AG09319 (cell line): ENCODE measurements around the gene AFAP1.

Source experiments
- DNase-seq: peaks from one replicate; pipeline ENCODE4 v3.0.0-alpha.2; 2010; ENCODE audit warnings: low read depth; ENCODE audit errors: extremely low read depth
- TF ChIP-seq, protein P1 (sequence below): IDR thresholded peaks from 2 replicates; pipeline ENCODE4 v1.5.1; 2011; ENCODE audit warnings: low read depth, mild to moderate bottlenecking, inconsistent platforms, low read length, moderate library complexity

Gene AFAP1

GRCh38 chr4:7760228-7760627 lies 179.4 kb downstream of the AFAP1 start:
- DNase-seq: no peak
- TF ChIP-seq, protein P1, sequence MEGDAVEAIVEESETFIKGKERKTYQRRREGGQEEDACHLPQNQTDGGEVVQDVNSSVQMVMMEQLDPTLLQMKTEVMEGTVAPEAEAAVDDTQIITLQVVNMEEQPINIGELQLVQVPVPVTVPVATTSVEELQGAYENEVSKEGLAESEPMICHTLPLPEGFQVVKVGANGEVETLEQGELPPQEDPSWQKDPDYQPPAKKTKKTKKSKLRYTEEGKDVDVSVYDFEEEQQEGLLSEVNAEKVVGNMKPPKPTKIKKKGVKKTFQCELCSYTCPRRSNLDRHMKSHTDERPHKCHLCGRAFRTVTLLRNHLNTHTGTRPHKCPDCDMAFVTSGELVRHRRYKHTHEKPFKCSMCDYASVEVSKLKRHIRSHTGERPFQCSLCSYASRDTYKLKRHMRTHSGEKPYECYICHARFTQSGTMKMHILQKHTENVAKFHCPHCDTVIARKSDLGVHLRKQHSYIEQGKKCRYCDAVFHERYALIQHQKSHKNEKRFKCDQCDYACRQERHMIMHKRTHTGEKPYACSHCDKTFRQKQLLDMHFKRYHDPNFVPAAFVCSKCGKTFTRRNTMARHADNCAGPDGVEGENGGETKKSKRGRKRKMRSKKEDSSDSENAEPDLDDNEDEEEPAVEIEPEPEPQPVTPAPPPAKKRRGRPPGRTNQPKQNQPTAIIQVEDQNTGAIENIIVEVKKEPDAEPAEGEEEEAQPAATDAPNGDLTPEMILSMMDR: no peak

GRCh38 chr4:7759635-7760034 lies 180.0 kb downstream of the AFAP1 start:
- TF ChIP-seq, protein P1: no peak
- DNase-seq: no peak

GRCh38 chr4:7759216-7759615 lies 180.4 kb downstream of the AFAP1 start:
- no peak for DNase-seq
- TF ChIP-seq, protein P1: no peak

DNA sequence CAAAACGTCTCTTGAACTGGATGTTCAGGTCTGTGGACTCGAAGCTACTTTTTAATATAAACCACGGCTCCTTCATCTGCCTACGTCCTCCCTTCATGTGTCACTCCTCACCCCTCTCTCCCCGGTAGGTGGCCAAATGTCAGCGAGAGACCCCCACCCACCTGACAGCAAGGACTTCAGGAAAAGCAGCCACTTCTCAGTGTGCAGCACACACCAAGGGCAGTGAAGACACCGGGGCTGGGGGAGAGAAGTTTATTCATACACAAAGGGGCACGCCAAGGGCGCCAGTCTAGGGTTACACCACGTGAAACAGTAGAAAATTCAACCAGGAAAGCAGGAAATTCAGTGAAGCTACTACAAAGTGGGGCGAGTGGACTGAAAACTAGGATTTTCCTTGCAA lies 181.2 kb downstream of the AFAP1 start:
- TF ChIP-seq, protein P1: no peak

GRCh38 chr4:7757501-7758471 lies 181.9 kb downstream of the AFAP1 start:
- DNase-seq: no peak
- TF ChIP-seq, protein P1: no peak

More for the DNA sequence above, 181.2 kb downstream of the AFAP1 start:
- DNase-seq: no peak

DNA sequence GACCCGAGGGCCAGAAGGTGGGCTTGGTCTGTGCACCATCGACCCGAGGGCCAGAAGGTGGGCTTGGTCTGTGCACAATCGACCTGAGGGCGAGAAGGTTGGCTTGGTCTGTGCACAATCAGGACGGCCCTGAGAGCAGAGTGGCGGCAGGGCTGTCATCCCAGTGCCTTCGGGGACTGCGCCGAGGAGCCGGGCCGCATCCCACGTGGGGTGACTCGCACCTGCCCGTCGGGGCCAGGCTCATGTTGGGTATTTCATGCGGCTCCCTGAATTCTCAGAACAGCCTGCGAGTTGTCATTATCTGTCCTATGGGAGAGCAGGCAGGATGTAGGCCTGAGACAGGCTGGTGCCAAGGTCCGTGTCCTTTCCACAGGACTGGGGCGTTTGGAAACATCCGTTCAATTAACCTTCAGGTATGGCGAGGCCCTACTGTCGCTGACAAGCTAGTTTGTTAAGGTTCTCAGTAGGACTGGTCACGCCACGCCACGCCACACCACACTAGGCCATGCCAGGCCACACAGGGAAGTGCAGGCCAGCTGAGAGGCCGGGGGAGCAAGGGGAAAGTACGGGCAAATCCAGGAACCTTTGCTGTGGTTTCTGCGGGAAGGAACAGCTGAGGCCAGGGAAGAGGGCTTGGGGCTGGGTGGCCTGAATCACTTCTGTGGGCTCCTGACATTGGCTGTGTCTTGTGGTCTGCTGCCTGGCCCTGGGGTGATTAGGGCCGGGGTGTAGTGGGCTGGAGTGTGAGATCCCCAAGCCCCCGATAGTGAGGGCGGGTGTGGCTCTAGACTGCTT lies 182.9 kb downstream of the AFAP1 start:
- TF ChIP-seq, protein P1: no peak
- DNase-seq: no peak

DNA sequence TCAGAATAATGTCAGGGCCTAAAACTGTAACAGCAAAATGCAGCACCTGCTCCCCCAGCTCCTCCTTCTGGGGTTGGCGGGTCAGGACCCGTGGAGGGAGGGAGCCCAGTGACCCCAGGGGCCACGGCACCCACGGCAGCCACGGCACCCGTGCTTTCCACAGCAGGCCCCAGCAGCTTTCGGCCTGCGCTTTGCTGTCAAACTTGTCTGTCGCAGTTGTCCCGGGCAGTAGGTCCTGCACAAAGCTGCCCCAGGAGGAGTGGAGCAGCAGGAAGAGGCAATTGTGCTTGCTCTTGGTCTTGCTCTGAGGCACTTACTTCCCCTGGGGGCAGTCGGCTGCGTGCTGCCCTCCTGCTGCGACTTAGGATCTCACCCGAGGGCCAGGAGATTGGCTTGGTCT lies 183.6 kb downstream of the AFAP1 start:
- TF ChIP-seq, protein P1: no peak
- no peak for DNase-seq
